ENCODE results near the gene ABL2.

DNA sequence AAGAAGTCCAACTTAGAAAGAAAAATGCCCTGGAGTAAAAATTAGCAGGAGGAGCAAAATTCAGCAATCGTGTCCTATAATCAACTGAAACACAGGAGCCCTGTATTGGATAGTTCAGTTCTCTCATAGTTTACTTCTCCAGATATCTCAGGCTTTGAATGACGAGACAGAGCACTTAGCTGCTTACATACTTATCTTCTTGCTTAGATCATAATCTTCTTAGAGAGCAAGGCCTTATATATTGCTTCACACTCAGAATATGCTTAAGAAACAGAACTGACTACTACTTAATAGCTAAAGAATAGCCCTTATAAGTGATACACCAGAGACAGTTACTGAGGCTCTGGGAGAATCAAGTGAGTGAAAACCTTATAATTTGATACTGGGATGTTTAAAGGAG is 108.7 kb downstream of the ABL2 start:
- no peak for TF ChIP-seq CEBPB (IDR thresholded peaks at IDR 0.05)
- TF ChIP-seq EP300 (IDR thresholded peaks at IDR 0.05; ENCODE audit: borderline replicate concordance), result no peak
- no peak for TF ChIP-seq YY1 (IDR thresholded peaks at IDR 0.05; ENCODE audit: low read depth)
- TF ChIP-seq, protein P1, sequence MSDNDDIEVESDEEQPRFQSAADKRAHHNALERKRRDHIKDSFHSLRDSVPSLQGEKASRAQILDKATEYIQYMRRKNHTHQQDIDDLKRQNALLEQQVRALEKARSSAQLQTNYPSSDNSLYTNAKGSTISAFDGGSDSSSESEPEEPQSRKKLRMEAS (IDR thresholded peaks at IDR 0.05), result no peak
- TF ChIP-seq ZBTB7A (IDR thresholded peaks at IDR 0.05; ENCODE audit: low read depth), result no peak
- no peak for TF ChIP-seq FOXM1 (IDR thresholded peaks at IDR 0.05; ENCODE audit: borderline replicate concordance, low read depth)
